GM12892 (cell line): ENCODE results near the gene FAM151A.

ENCODE experiments used
- DNase-seq: peaks from one replicate; pipeline ENCODE4 v3.0.0; 2011; ENCODE audit not compliant: insufficient read length
- FAIRE-seq: peaks from 2 replicates; lab custom pipeline; 2011; peaks lifted over from hg19 to GRCh38; lab: Jason Lieb, UNC
- POLR2A ChIP-seq: IDR thresholded peaks from 2 replicates; pipeline ENCODE4 v1.6.1; 2011; ENCODE audit warnings: low read depth, low read length, control low read depth
- POLR2AphosphoS5 ChIP-seq: IDR thresholded peaks from 2 replicates; pipeline ENCODE4 v1.6.1; 2011; ENCODE audit warnings: low read depth, low read length, control low read depth
- TAF1 ChIP-seq: IDR thresholded peaks from 2 replicates; pipeline ENCODE4 v1.6.1; 2011; ENCODE audit warnings: low read depth, mild to moderate bottlenecking, control low read depth, low read length, borderline replicate concordance

The FAM151A gene

DNA sequence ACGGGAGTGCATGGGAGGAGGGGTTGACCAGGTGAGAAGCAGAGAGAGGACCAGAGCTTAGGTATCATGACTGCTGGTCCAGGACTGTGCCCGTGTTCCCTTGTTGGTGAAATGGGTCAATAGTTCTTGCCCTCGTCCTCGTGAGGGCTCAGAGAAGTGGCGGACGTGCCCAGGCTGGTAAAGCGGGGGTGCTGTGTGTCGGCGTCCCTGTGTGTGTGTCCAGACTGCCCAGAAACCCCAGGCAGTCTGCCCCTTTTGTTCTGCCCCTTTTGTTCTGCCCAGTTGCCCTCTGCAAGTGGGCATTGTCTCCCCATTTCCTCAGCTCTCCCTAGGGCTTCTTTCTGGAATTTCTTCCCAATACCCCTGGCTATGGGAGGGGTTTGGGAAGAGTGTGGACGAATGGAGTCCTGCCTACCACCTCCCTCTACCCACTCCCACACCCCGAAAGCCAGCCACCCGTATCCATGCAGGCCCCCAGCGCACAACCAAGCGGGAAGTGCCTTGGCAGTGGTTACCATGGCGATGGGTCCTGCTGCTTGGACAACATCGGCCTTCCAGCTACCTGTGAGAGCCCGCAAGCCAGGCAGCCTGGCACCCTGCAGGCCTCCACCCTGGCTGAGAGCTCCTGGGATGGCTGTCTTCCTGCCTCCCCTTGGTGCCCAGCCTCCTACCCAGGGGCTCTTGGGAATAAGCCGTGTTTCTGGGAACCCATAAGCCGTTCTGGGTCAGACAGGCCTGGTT, 40.6 kb downstream of the FAM151A start:
- FAIRE-seq (no peak), DNase-seq (no peak)
- TF ChIP-seq TAF1 (no peak), POLR2A (no peak), POLR2AphosphoS5 (no peak)

DNA sequence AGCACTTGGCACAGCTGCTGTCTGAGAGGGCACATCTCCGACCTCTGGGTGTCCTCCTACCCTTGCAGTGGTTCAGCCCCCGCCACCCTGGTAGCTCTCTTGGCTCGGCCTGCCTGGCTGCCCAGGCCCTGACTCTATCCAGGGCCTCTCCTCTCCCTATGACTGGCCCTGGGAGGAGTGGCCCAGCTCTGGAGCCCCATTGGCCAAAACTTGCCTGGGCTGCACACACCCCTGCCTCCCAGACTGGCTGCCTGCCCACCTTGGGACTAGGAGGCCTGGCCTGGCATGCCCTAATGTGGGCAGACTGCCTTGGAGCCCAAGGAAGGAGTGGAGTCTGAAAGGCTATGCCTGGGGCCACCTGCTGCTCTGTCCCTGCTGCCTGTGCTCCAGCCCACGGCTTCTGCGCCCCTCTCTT, 41.7 kb downstream of the FAM151A start:
- FAIRE-seq (no peak), DNase-seq (no peak)
- no peak for TF ChIP-seq TAF1
- TF ChIP-seq POLR2AphosphoS5: no peak
- TF ChIP-seq POLR2A: no peak

DNA sequence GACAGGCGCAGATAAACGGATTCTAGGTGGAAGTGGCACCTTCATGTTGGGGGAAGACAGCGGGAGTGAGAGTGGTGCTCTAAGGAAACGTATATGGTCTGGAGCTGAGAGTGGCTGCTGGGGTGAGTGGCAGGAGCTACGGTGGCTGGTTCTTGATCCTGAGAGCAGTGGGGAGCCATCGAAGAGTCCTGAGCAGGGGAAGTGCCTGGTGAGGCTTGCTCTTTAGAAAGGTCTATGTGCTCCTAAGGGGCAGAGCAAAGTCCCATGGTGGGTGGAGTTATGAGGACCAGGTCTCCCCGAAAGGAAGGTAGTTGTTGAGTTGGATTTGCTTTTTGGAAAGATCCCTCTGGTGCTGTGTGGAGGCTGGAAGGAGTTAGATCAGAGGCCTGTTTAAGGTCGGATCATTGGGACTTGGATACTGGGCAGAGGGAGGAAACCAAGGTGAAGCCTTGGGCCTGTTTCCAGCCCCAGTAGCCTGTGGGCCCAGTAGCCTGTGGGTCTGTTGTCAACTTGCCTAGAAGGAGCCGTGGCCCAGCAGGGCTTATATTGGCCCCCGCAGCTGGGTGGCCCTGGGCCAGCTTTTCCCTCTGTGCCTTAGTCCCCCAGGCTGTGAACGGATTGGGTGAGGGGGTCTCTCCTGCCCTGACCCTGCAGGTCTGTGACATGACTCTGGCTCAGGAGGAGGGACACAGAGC, 42.3 kb downstream of the FAM151A start:
- no peak for FAIRE-seq
- TF ChIP-seq TAF1 (no peak), POLR2AphosphoS5 (no peak), POLR2A (no peak)
- no peak for DNase-seq

DNA sequence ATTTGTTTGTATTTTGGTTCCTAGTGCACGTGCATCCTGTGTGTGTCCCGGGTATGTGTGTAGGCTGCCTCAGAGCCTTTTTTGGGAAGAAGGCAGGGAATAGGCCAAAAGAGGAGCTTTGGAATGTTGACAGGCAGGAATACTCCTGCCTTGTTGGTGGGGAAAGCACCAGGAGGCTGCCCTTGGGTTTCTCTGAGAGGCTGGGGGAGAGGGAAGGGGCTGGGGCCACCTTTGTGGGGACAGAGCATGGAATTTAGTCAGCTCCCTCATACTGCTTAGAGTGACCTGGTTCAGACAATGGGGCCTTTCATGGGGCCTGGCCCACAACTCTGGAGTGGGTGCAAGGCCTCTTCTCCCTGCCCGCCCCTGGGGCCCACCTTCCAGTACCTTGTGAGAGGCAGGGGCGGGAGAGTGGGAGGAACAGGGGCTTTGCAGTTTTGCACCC, 44.0 kb downstream of the FAM151A start:
- FAIRE-seq (no peak), DNase-seq (no peak)

DNA sequence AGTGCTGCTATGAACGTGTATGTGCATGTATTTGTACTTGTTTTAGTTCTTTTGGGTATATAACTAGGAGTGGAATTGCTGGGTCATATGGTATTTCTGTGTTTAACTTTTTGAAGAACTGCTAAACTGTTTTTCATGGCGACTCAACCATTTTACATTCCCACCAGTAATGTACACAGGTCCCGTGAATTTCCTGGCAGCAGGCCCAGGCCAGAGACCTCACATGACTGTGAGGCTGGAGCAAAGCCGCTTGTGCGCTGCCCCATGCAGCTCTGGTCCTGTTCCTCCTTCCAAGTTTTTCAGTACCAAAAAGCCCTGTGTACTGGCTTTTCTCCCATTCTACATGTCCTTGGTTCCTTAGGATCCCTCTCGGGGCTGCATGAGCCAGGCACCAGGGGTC, 45.7 kb downstream of the FAM151A start:
- FAIRE-seq: no peak

More for the DNA sequence above, 44.0 kb downstream of the FAM151A start:
- TF ChIP-seq POLR2AphosphoS5 (no peak), POLR2A (no peak), TAF1 (no peak)

DNA sequence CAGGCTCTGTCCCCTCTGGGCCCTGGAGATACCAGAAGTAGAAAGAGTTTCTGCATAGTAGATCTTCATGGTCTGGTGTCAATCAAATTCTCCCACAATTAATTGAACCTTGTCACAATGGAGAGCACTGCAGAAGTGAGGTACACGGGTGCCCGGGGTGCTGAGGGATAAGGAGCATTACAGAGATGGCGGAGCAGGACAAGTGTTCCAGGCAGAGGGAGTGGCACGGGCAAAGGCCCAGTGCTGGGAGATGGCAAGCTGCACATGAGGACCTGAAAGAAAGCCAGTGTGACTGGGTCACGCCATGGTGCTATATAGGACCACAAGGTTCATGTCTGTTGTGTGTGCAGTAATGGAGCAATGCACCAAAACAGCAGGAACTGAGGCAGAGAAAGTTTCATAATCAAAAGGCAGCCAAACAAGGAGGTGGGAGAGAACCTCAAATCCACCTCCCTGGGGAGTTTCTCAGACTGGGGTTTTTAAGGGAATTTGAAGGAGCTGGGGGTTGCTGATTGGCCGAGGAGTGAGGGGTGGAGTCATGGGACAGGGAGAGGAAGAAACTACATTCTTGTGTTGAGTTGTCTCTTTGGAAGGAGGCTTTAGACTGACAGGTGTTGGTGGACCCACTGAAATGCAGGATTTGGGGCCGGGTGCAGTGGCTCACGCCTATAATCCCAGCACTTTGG, 47.6 kb downstream of the FAM151A start:
- TF ChIP-seq POLR2A (no peak), POLR2AphosphoS5 (no peak), TAF1 (no peak)
- DNase-seq: no peak
- FAIRE-seq: no peak

More for the DNA sequence above, 45.7 kb downstream of the FAM151A start:
- DNase-seq: no peak
- TF ChIP-seq POLR2AphosphoS5: no peak
- TF ChIP-seq TAF1: no peak
- TF ChIP-seq POLR2A: no peak

DNA sequence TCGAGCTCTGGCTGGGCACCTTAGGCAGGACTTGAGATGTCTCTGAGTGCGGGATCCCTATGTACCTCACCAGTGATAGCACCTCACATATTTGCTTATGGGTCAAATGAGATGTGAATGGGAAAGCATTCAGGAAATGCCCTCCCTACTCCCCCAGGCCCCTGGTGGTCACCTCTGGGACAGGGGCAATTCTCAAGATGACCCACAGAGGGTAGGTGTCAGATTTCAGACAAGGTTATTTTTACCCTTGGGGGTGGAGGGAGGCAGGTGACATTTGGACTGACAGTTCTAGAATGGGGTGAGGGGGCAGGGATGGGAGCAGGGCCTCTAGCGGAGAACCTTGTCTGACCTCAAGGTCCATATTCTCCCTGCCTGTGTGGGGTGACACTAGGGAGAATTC, 48.2 kb downstream of the FAM151A start:
- FAIRE-seq: no peak
- no peak for TF ChIP-seq POLR2A
- no peak for DNase-seq

DNA sequence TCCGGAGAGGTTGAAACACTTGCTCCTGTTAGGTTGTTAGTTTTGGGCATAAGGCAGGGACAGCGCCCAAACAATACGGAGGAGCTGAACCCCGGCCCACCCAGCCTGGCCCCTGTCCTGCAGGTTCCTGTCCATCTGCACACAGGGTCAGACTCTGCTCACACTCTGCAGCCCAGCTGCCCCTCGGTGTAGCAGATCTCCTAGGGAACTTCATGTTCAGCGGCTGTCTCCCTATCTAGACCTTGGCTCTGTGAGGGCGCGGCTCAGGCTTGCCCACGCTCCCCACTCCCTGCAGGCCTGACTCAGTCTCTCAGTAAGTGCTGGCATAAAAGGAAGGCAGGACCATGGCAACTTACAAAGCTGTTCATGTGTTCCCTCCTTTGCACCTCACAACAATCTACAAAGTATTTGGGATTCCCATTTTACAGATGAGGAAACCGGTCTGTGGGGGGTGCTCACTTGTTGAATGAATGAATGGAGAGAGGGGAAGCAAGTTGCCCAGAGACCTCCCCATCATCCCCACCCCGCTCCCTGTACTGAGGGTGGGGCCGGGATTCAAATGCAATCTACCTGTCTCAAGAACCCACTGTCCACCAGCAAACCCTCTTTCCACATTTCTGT, 49.1 kb downstream of the FAM151A start:
- no peak for DNase-seq
- no peak for FAIRE-seq
- TF ChIP-seq POLR2AphosphoS5 (no peak), POLR2A (no peak), TAF1 (no peak)

DNA sequence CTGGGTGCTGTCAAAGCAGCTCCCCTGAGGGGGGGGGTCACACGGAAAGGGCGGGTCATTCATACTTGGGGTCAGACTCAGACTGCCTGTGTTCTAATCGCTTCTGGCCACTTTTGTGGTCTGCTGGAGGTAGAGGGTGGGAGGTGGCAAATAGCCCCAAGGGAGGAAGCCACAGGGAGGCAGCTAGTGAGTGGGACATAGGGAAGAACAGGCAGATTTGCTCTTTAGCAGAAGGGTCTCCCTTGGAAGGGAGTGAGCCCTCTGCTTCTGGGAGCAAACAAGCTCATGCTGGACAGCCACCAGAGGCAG, 50.8 kb downstream of the FAM151A start:
- DNase-seq (no peak), FAIRE-seq (no peak)
- TF ChIP-seq POLR2AphosphoS5 (no peak), TAF1 (no peak), POLR2A (no peak)

DNA sequence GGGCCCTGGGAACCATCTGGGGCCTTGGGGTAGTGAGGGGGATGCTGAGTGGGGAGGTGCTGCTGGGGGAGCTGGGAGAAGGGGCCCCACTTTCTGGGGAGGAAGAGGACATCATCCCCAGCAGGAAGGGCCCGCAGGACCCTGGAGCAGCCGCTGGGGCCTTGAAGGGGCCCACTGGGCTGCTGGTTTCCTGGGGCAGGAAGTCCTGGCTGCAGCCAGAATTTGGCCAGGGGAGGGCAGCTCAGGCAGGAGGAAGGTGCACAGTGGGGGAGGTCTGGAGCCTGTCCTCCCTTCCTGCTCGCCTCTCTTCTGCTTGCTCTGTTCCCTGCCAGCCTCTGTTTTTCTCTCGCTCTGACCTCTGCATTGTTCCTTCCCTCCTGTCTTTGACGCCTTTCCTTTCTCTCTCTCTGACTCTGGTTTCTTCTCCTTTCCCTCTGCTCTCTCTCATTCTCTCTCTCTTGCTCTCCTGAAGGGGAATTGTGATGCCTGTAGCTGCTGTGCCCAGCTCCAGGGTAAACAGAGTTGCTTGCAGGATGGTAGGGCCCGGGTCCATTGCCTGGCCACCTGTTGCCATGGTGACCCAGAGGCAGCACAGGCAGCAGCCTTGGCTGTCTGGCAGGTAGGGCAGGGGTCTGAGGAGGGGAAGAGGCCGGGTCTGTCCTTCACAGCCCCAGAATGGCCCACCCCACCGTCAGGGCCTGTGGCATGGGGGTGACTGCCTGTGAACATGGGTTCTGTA, 51.4 kb downstream of the FAM151A start:
- no peak for FAIRE-seq
- TF ChIP-seq POLR2AphosphoS5 (no peak), TAF1 (no peak), POLR2A (no peak)
- no peak for DNase-seq

DNA sequence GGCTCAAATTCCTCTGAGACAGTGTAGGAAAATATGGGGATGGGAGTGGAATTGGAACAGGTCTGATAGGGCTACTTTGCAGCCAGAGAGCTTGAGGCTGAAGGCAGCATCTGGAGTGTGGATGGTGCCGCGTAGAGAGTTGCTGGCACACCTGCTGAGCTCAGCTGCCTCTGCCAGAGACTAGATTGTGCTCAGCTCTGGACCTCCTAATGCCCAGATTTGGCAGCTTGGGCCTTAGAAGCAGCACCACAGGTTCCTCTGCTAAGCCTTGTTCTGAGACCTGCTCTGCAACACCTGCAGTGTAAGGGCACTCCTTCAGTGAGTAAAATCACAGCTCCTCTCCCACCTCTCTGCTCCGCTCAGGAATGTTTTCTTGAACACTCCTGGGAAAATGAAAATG, 52.0 kb downstream of the FAM151A start:
- no peak for DNase-seq
- TF ChIP-seq POLR2A (no peak), TAF1 (no peak), POLR2AphosphoS5 (no peak)
- no peak for FAIRE-seq

DNA sequence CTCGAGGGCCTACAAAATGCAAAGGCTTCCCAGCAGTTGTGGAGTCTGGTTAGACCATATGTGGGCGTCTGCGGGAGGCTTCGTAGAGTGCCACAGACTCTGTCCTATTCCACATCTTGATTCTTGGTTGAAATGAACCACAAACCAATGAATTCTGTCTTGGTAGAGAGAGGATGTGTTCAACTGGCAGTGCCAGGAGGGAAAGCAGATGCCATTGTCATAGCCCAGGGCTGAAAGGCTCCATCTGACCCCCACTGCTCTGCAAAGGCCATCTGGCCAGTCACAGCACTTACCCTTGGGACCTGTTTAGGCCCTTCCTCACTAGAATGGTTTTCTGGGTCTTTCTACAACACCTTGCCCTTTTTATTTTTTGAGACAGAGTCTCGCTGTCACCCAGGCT, 53.2 kb downstream of the FAM151A start:
- TF ChIP-seq POLR2AphosphoS5 (no peak), TAF1 (no peak), POLR2A (no peak)
- DNase-seq (no peak), FAIRE-seq (no peak)

DNA sequence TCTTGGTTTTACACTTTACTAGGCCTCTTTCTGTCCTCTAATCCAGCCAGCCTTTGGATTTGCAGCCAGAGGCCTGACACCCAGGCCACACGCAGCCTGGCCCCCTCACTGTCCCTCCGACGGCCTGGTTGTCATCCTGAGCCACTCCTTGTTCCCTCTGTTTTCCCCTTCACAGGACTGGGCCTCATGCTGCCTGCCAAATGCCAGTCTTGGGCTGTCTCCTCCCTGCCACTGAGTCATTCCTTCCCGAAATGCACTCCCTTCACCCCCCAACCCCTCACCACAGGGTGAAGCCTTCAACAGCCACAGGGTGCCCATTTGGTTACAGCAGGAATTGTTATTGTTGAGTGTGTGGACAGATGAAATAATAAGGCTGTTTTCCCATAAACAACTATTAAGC, 54.0 kb downstream of the FAM151A start:
- no peak for TF ChIP-seq POLR2AphosphoS5
- no peak for TF ChIP-seq TAF1
- no peak for TF ChIP-seq POLR2A
- FAIRE-seq (no peak), DNase-seq (no peak)
